WTC11 (cell line): ENCODE results near the gene MORC4.

Source experiments
- CREB1 ChIP-seq: sonication (generic); formaldehyde crosslinking; IDR thresholded peaks from 2 replicates; pipeline ENCODE4 v1.8.0; 2023; ENCODE audit warnings: mild to moderate bottlenecking, missing genetic modification reagents
- CREM ChIP-seq: sonication (generic); formaldehyde crosslinking; IDR thresholded peaks from 2 replicates; pipeline ENCODE4 v1.8.1; 2022; ENCODE audit warnings: mild to moderate bottlenecking, missing genetic modification reagents, moderate library complexity
- ETV6 ChIP-seq: sonication (generic); formaldehyde crosslinking; IDR thresholded peaks from 2 replicates; pipeline ENCODE4 v1.8.1; 2022; ENCODE audit warnings: mild to moderate bottlenecking, missing genetic modification reagents
- JUN ChIP-seq: sonication (generic); formaldehyde crosslinking; IDR thresholded peaks from 2 replicates; pipeline ENCODE4 v1.8.0; 2023; ENCODE audit warnings: mild to moderate bottlenecking, missing genetic modification reagents
- KAT7 ChIP-seq: sonication (generic); formaldehyde crosslinking; IDR thresholded peaks from 2 replicates; pipeline ENCODE4 v1.8.1; 2023; ENCODE audit warnings: missing genetic modification reagents, mild to moderate bottlenecking, borderline replicate concordance
- MXD4 ChIP-seq: fragments of 250-450 bp; sonication (Bioruptor Pico); IDR thresholded peaks from 2 replicates; pipeline ENCODE4 v1.8.0; 2021; ENCODE audit warnings: mild to moderate bottlenecking, moderate library complexity, borderline replicate concordance
- NR1H2 ChIP-seq: sonication (generic); formaldehyde crosslinking; IDR thresholded peaks from 2 replicates; pipeline ENCODE4 v1.9.0; 2021; ENCODE audit warnings: mild to moderate bottlenecking, moderate library complexity, missing genetic modification reagents
- ZSCAN18 ChIP-seq: fragments of 250-450 bp; sonication (Bioruptor Pico); IDR thresholded peaks from 2 replicates; pipeline ENCODE4 v2.1.2; 2022; ENCODE audit warnings: mild to moderate bottlenecking, moderate library complexity
- TF ChIP-seq, protein P1 (sequence below): fragments of 200-600 bp; IDR thresholded peaks from 2 replicates; pipeline ENCODE4 v1.8.0; 2022; ENCODE audit warnings: antibody characterized with exemption

DNA sequence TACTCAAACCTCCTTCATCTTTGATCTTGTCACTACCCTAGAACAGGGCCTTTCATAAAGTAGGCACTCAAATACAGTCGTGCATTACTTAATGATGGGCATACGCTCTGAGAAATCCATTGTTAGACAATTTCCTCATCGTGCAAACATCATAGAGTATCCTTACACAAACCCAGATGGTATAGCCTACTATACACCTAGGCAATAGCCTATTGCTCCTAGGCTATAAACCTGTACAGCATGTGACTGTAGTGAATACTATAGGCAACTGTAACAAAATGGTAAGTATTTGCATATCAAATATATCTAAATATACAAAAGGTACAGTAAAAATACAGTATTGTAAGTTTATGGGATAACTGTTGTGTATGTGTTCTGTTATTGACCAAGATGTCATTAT is 47.9 kb downstream of the MORC4 start:
- no peak for TF ChIP-seq MXD4 (CRISPR knock-in tag)
- TF ChIP-seq, protein P1, sequence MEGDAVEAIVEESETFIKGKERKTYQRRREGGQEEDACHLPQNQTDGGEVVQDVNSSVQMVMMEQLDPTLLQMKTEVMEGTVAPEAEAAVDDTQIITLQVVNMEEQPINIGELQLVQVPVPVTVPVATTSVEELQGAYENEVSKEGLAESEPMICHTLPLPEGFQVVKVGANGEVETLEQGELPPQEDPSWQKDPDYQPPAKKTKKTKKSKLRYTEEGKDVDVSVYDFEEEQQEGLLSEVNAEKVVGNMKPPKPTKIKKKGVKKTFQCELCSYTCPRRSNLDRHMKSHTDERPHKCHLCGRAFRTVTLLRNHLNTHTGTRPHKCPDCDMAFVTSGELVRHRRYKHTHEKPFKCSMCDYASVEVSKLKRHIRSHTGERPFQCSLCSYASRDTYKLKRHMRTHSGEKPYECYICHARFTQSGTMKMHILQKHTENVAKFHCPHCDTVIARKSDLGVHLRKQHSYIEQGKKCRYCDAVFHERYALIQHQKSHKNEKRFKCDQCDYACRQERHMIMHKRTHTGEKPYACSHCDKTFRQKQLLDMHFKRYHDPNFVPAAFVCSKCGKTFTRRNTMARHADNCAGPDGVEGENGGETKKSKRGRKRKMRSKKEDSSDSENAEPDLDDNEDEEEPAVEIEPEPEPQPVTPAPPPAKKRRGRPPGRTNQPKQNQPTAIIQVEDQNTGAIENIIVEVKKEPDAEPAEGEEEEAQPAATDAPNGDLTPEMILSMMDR, result no peak
- TF ChIP-seq JUN, result no peak
- no peak for TF ChIP-seq CREM
- no peak for TF ChIP-seq ZSCAN18 (CRISPR knock-in tag)
- TF ChIP-seq NR1H2, result no peak
- TF ChIP-seq ETV6 (CRISPR knock-in tag), result no peak
- no peak for TF ChIP-seq KAT7 (CRISPR knock-in tag)
- TF ChIP-seq CREB1 (CRISPR knock-in tag), result no peak
